K562 (cell line): ENCODE measurements around the gene LSM8. TPM values are rescaled to one million over a fixed set of nuclear protein-coding genes. Genes with fewer than 3 reads are reported as not detected.

Experiments used
- ARID1B ChIP-seq: fragments of 450-650 bp; IDR thresholded peaks from 2 replicates; pipeline ENCODE4 v1.6.1; 2016; ENCODE audit warnings: antibody characterized with exemption, mild to moderate bottlenecking, inconsistent platforms
- CCAR2 ChIP-seq: fragments of 200-400 bp; formaldehyde crosslinking; IDR thresholded peaks from 2 replicates; pipeline ENCODE4 v1.6.1; 2017; ENCODE audit warnings: mild to moderate bottlenecking, low read depth, low read length
- FOS ChIP-seq: IDR thresholded peaks from 3 replicates; pipeline ENCODE4 v1.6.1; 2011; ENCODE audit not compliant: insufficient read length; ENCODE audit errors: extremely low read depth
- HNRNPUL1 ChIP-seq: fragments of 200-400 bp; formaldehyde crosslinking; IDR thresholded peaks from 2 replicates; pipeline ENCODE4 v1.6.1; 2017; ENCODE audit warnings: low read length
- MAFF ChIP-seq: IDR thresholded peaks from 2 replicates; pipeline ENCODE4 v1.6.1; 2012; ENCODE audit warnings: low read length, improper control_type of control experiment
- MAFG ChIP-seq: fragments of 450-650 bp; conservative IDR thresholded peaks from 2 replicates; pipeline ENCODE4 v1.6.1; 2016; ENCODE audit warnings: missing genetic modification characterization, missing compliant biosample characterization
- MTA1 ChIP-seq: fragments of 450-650 bp; IDR thresholded peaks from 2 replicates; pipeline ENCODE4 v1.6.1; 2017; ENCODE audit warnings: borderline replicate concordance
- MTA2 ChIP-seq: fragments of 450-650 bp; IDR thresholded peaks from 2 replicates; pipeline ENCODE4 v1.6.1; 2016; ENCODE audit warnings: low read depth
- NFATC3 ChIP-seq: fragments of 450-650 bp; IDR thresholded peaks from 2 replicates; pipeline ENCODE4 v1.6.1; 2017; ENCODE audit warnings: mild to moderate bottlenecking
- NONO ChIP-seq, 2 experiments: fragments of 200-400 bp in 1 of 2; fragments of 450-650 bp in 1 of 2; formaldehyde crosslinking in 1 of 2; IDR thresholded peaks; 2 replicates each; pipeline ENCODE4 v1.6.1; 2017; ENCODE audit warnings: low read depth in 2 of 2, mild to moderate bottlenecking in 2 of 2, moderate library complexity in 2 of 2, low read length in 1 of 2
- NR4A1 ChIP-seq, 2 experiments: fragments of 250-450 bp in 1 of 2; fragments of 450-650 bp in 1 of 2; sonication (Bioruptor Pico) in 1 of 2; IDR thresholded peaks; 2 replicates each; pipeline versions ENCODE4 v1.4.0 to v1.6.1; 2016 to 2020; ENCODE audit warnings: mild to moderate bottlenecking in 2 of 2, missing compliant biosample characterization in 1 of 2, missing genetic modification characterization in 1 of 2, moderate library complexity in 1 of 2
- NRF1 ChIP-seq, 2 experiments: fragments of 450-650 bp; IDR thresholded peaks in 1 of 2; conservative IDR thresholded peaks in 1 of 2; 2 replicates each; pipeline ENCODE4 v1.6.1; 2014; ENCODE audit warnings: mild to moderate bottlenecking in 2 of 2
- POLR2B ChIP-seq: fragments of 450-650 bp; IDR thresholded peaks from 2 replicates; pipeline ENCODE4 v1.6.1; 2018; ENCODE audit warnings: low read depth; ENCODE audit not compliant: partially characterized antibody
- RCOR1 ChIP-seq, 2 experiments: IDR thresholded peaks; 2 replicates each; pipeline ENCODE4 v1.6.1; 2012; ENCODE audit warnings: low read depth in 2 of 2, low read length in 2 of 2, borderline replicate concordance in 1 of 2, improper control_type of control experiment in 1 of 2
- SMARCE1 ChIP-seq: fragments of 450-650 bp; IDR thresholded peaks from 2 replicates; pipeline ENCODE4 v1.7.1; 2016; ENCODE audit warnings: mild to moderate bottlenecking
- TAF1 ChIP-seq: IDR thresholded peaks from 2 replicates; pipeline ENCODE4 v1.6.1; 2011; ENCODE audit warnings: mild to moderate bottlenecking, low read length, moderate library complexity; ENCODE audit not compliant: insufficient read depth, control insufficient read depth, severe bottlenecking; ENCODE audit errors: extremely low read depth
- TCFL5 ChIP-seq: fragments of 250-450 bp; sonication (Bioruptor Pico); conservative IDR thresholded peaks from 2 replicates; pipeline ENCODE4 v1.6.1; 2021; ENCODE audit warnings: mild to moderate bottlenecking, moderate library complexity, matching md5 sums
- ZNF224 ChIP-seq: sonication (generic); formaldehyde crosslinking; IDR thresholded peaks from 2 replicates; pipeline ENCODE4 v1.8.0; 2022; ENCODE audit warnings: mild to moderate bottlenecking, missing genetic modification reagents
- ZNF644 ChIP-seq: fragments of 200-800 bp; sonication (Bioruptor generic); IDR thresholded peaks from 2 replicates; pipeline ENCODE4 v1.6.1; 2016; ENCODE audit warnings: low read depth, missing genetic modification characterization, missing compliant biosample characterization
- ZNF780A ChIP-seq: fragments of 250-450 bp; sonication (Bioruptor Pico); IDR thresholded peaks from 2 replicates; pipeline ENCODE4 v1.5.0; 2021; ENCODE audit warnings: mild to moderate bottlenecking
- ZSCAN29 ChIP-seq: fragments of 450-650 bp; IDR thresholded peaks from 2 replicates; pipeline ENCODE4 v1.6.1; 2017
- polyA plus RNA-seq, 8 experiments: library from polyadenylated mRNA; depleted of rRNA in 4 of 8; stranded (reverse) in 5 of 8; unstranded in 3 of 8; fragments of >200 nt; fragmentation: Nextera tagmentation in 2 of 8; fragmentation: Illumina TruSeq in 1 of 8; extraction: Ambion mirVana in 2 of 8; extraction: Trizol in 1 of 8; gene quantifications; 2 replicates each; pipeline versions ENCODE4 v1.2.1 to v1.2.3, GENCODE V29; 2011 to 2014; ENCODE audit warnings: inconsistent platforms in 1 of 8, missing spikeins in 1 of 8
- total RNA-seq, 7 experiments: library from RNA; depleted of rRNA in 6 of 7; stranded (reverse); fragments of >200 nt in 6 of 7; fragmentation: Illumina TruSeq in 2 of 7; extraction: Trizol in 2 of 7; gene quantifications; 2 replicates each; pipeline versions ENCODE4 v1.2.1 to v1.2.3, GENCODE V29; 2011 to 2021; ENCODE audit warnings: low replicate concordance in 1 of 7
- TF ChIP-seq, protein P1 (sequence below): sonication (generic); formaldehyde crosslinking; IDR thresholded peaks from 2 replicates; pipeline ENCODE4 v1.8.1; 2023; ENCODE audit warnings: mild to moderate bottlenecking, missing genetic modification reagents, moderate library complexity
- TF ChIP-seq, protein P2 (sequence below): sonication (generic); formaldehyde crosslinking; IDR thresholded peaks from 2 replicates; pipeline ENCODE4 v1.8.0; 2022; ENCODE audit warnings: mild to moderate bottlenecking, low read depth, missing genetic modification reagents
- TF ChIP-seq, protein P3 (sequence below): IDR thresholded peaks from 2 replicates; pipeline ENCODE4 v1.6.1; 2012; ENCODE audit warnings: low read depth, low read length, improper control_type of control experiment, borderline replicate concordance
- TF ChIP-seq, protein P4 (sequence below): fragments of 250-450 bp; sonication (Bioruptor Pico); IDR thresholded peaks from 2 replicates; pipeline ENCODE4 v1.8.0; 2022; ENCODE audit warnings: moderate library complexity, mild to moderate bottlenecking, inconsistent platforms

LSM8 gene
- total and polyA plus RNA-seq, 9 of the 15 experiments (the other 6 are each of a cell fraction or from before 2014, with no cell fraction given), result 81.5 to 340 (median 180) TPM

GRCh38 chr7:118183786-118184564 is at the start of gene LSM8 (continued):
- TF ChIP-seq HNRNPUL1 (no peak), TAF1 (peak; percentile 94), CCAR2 (no peak), TCFL5 (CRISPR knock-in tag) (no peak), RCOR1 (IDR thresholded peaks at IDR 0.05; ENCODE audit: borderline replicate concordance in 1 of 2, low read depth in 2 of 2, low read length in 2 of 2) (no peak), MTA2 (no peak), ZNF224 (CRISPR knock-in tag) (no peak), MAFG (no peak), POLR2B (peak; percentile 99), NRF1 (conservative IDR thresholded peaks at IDR 0.05 in 1 of 2, IDR thresholded peaks at IDR 0.05 in 1 of 2) (peak; percentile 96 to 97), MTA1 (peak; percentile 67; the same call in 1 of the 2 replicates), NONO (IDR thresholded peaks at IDR 0.05; ENCODE audit: low read depth in 2 of 2, low read length in 1 of 2) (peak in 1 of 2 experiments; percentile 39; a peak in 2 of 4 replicates), ZNF644 (tag) (no peak; the same call in 1 of the 2 replicates), ZSCAN29 (no peak), NFATC3 (peak; percentile 93), ARID1B (peak; percentile 50; the same call in 1 of the 2 replicates), NR4A1 (CRISPR knock-in tag; IDR thresholded peaks at IDR 0.05) (no peak), NR4A1 (tag; IDR thresholded peaks at IDR 0.05) (no peak), SMARCE1 (no peak; the same call in none of the 2 replicates), ZNF780A (CRISPR knock-in tag) (no peak), FOS (no peak), MAFF (peak; percentile 40; the same call in 1 of the 2 replicates)
- TF ChIP-seq, protein P1, sequence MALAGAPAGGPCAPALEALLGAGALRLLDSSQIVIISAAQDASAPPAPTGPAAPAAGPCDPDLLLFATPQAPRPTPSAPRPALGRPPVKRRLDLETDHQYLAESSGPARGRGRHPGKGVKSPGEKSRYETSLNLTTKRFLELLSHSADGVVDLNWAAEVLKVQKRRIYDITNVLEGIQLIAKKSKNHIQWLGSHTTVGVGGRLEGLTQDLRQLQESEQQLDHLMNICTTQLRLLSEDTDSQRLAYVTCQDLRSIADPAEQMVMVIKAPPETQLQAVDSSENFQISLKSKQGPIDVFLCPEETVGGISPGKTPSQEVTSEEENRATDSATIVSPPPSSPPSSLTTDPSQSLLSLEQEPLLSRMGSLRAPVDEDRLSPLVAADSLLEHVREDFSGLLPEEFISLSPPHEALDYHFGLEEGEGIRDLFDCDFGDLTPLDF (CRISPR knock-in tag), result peak; percentile 90
- TF ChIP-seq, protein P2, sequence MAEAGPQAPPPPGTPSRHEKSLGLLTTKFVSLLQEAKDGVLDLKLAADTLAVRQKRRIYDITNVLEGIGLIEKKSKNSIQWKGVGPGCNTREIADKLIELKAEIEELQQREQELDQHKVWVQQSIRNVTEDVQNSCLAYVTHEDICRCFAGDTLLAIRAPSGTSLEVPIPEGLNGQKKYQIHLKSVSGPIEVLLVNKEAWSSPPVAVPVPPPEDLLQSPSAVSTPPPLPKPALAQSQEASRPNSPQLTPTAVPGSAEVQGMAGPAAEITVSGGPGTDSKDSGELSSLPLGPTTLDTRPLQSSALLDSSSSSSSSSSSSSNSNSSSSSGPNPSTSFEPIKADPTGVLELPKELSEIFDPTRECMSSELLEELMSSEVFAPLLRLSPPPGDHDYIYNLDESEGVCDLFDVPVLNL (CRISPR knock-in tag), result peak; percentile 32; the same call in 1 of the 2 replicates
- TF ChIP-seq, protein P3, sequence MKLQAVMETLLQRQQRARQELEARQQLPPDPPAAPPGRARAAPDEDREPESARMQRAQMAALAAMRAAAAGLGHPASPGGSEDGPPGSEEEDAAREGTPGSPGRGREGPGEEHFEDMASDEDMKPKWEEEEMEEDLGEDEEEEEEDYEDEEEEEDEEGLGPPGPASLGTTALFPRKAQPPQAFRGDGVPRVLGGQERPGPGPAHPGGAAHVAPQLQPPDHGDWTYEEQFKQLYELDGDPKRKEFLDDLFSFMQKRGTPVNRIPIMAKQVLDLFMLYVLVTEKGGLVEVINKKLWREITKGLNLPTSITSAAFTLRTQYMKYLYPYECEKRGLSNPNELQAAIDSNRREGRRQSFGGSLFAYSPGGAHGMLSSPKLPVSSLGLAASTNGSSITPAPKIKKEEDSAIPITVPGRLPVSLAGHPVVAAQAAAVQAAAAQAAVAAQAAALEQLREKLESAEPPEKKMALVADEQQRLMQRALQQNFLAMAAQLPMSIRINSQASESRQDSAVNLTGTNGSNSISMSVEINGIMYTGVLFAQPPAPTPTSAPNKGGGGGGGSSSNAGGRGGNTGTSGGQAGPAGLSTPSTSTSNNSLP, result no peak
- TF ChIP-seq, protein P4, sequence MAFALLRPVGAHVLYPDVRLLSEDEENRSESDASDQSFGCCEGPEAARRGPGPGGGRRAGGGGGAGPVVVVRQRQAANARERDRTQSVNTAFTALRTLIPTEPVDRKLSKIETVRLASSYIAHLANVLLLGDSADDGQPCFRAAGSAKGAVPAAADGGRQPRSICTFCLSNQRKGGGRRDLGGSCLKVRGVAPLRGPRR (CRISPR knock-in tag), result no peak
